Panc1 (cell line): ENCODE data around the gene SCG3. TPM values are rescaled to one million over a fixed set of nuclear protein-coding genes. Genes with fewer than 3 reads are reported as not detected.

Experiments used
- ATAC-seq: fragments of 200-7000 bp; cut with Tn5 transposase; 2 replicates; pipeline ENCODE4 v1.9.1; 2020; ENCODE audit warnings: mild to moderate bottlenecking, moderate library complexity
- BruUV-seq: library from RNA; stranded (reverse); fragments of 400-500 nt; replicated peaks from 2 replicates; lab custom pipeline; 2021; lab: Mats Ljungman, UMichigan
- CTCF ChIA-PET: fragments of 300-600 bp; sonication (Branson Sonifier 250); formaldehyde crosslinking; loops from one replicate; lab custom pipeline; 2022; ENCODE audit warnings: antibody characterized with exemption; lab: Charles Lee
- POLR2A ChIA-PET: fragments of 300-600 bp; sonication (Branson Sonifier 250); formaldehyde crosslinking; loops from one replicate; lab custom pipeline; 2022; ENCODE audit warnings: antibody characterized with exemption; lab: Charles Lee
- DNase-seq: peaks from one replicate; pipeline ENCODE4 v3.0.0-alpha.2; 2010; ENCODE audit warnings: low read depth, low spot score
- H3K27ac ChIP-seq: 2 replicates; pipeline ENCODE4 v1.5.1; 2011; ENCODE audit warnings: mild to moderate bottlenecking, low read length, inconsistent platforms
- H3K27me3 ChIP-seq: fragments of 200-500 bp; sonication (Bioruptor generic); 2 replicates; pipeline ENCODE4 v1.6.0; 2014; ENCODE audit warnings: low read length, inconsistent platforms; ENCODE audit not compliant: control insufficient read depth, insufficient read depth
- H3K36me3 ChIP-seq: fragments of 200-500 bp; sonication (Bioruptor generic); 2 replicates; pipeline ENCODE4 v1.5.1; 2014; ENCODE audit warnings: inconsistent platforms, mild to moderate bottlenecking, low read length, moderate library complexity; ENCODE audit not compliant: control insufficient read depth, insufficient read depth
- H3K4me1 ChIP-seq: 2 replicates; pipeline ENCODE4 v1.5.1; 2011; ENCODE audit warnings: inconsistent platforms, mild to moderate bottlenecking, low read length, moderate library complexity; ENCODE audit not compliant: control insufficient read depth, insufficient read depth
- H3K4me3 ChIP-seq, 2 experiments: 2 replicates each; pipeline ENCODE4 v1.5.1; 2011 to 2012; ENCODE audit warnings: low read depth in 2 of 2, low read length in 2 of 2, mild to moderate bottlenecking in 2 of 2, inconsistent platforms in 1 of 2, moderate library complexity in 1 of 2
- H3K9me3 ChIP-seq: fragments of 200-500 bp; sonication (Bioruptor generic); 2 replicates; pipeline ENCODE4 v1.5.1; 2014; ENCODE audit warnings: low read depth, mild to moderate bottlenecking, inconsistent platforms, low read length, moderate library complexity; ENCODE audit not compliant: control insufficient read depth, insufficient read depth
- POLR2AphosphoS5 ChIP-seq: IDR thresholded peaks from 2 replicates; pipeline ENCODE4 v1.6.1; 2012; ENCODE audit warnings: mild to moderate bottlenecking, low read depth, low read length, moderate library complexity
- SIN3A ChIP-seq: IDR thresholded peaks from 2 replicates; pipeline ENCODE4 v1.6.1; 2012; ENCODE audit warnings: low read depth, mild to moderate bottlenecking, low read length, moderate library complexity, borderline replicate concordance; ENCODE audit not compliant: insufficient read depth
- TCF7L2 ChIP-seq: IDR thresholded peaks from 2 replicates; pipeline ENCODE4 v1.6.1; 2011; ENCODE audit warnings: mild to moderate bottlenecking, low read depth, low read length, inconsistent platforms
- in situ Hi-C: cut with HindIII; loops from 2 replicates; pipeline ENCODE4 v1.10.0; 2016; ENCODE audit warnings: low sequenced_read_pairs, low pct_unique_long_range_greater_than_20kb
- intact Hi-C: fragments of 100-400 bp; cut with micrococcal nuclease; formaldehyde crosslinking; loops from one replicate; pipeline ENCODE4 v1.10.0; 2022; ENCODE audit not compliant: unreplicated experiment
- total RNA-seq: library from RNA; stranded (reverse); gene quantifications from one replicate; pipeline ENCODE4 v1.2.1, GENCODE V29; 2021; ENCODE audit not compliant: unreplicated experiment
- TF ChIP-seq, protein P1 (sequence below): fragments of 450-650 bp; IDR thresholded peaks from 2 replicates; pipeline ENCODE4 v1.5.1; 2017; ENCODE audit warnings: mild to moderate bottlenecking
- TF ChIP-seq, protein P2 (sequence below), 2 experiments: IDR thresholded peaks; 2 replicates each; pipeline ENCODE4 v1.6.1; 2011 to 2012; ENCODE audit warnings: low read depth in 2 of 2, control low read depth in 1 of 2, low read length in 1 of 2, mild to moderate bottlenecking in 1 of 2, moderate library complexity in 1 of 2; ENCODE audit not compliant: insufficient read depth in 1 of 2

SCG3 gene
- total RNA-seq, 1 experiment from 2014 or later = 0.62 TPM

DNA sequence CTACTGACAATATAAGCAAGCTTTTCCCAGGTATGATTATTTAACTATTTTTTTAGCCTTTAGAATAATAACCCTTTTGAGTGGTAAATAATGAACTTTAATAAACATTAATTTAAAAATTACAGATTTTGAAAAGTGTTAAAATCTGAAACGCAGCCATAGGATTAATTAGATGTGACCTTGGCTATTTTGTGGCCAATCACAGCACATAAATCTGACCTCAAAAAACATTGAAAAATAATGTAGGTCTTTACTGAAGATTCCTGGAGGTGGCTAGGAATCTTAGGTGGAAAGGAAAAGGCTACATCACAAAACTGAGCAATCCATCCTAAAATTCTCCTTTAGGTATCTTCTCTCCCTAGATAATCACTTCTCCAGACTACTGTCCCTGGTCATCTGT is 18.1 kb downstream of the SCG3 start:
- DNase-seq (no peak), ATAC-seq (no peak)
- TF ChIP-seq SIN3A = no peak
- TF ChIP-seq, protein P1, sequence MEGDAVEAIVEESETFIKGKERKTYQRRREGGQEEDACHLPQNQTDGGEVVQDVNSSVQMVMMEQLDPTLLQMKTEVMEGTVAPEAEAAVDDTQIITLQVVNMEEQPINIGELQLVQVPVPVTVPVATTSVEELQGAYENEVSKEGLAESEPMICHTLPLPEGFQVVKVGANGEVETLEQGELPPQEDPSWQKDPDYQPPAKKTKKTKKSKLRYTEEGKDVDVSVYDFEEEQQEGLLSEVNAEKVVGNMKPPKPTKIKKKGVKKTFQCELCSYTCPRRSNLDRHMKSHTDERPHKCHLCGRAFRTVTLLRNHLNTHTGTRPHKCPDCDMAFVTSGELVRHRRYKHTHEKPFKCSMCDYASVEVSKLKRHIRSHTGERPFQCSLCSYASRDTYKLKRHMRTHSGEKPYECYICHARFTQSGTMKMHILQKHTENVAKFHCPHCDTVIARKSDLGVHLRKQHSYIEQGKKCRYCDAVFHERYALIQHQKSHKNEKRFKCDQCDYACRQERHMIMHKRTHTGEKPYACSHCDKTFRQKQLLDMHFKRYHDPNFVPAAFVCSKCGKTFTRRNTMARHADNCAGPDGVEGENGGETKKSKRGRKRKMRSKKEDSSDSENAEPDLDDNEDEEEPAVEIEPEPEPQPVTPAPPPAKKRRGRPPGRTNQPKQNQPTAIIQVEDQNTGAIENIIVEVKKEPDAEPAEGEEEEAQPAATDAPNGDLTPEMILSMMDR = no peak
- TF ChIP-seq TCF7L2 = no peak
- no peak for TF ChIP-seq POLR2AphosphoS5
- TF ChIP-seq, protein P2, sequence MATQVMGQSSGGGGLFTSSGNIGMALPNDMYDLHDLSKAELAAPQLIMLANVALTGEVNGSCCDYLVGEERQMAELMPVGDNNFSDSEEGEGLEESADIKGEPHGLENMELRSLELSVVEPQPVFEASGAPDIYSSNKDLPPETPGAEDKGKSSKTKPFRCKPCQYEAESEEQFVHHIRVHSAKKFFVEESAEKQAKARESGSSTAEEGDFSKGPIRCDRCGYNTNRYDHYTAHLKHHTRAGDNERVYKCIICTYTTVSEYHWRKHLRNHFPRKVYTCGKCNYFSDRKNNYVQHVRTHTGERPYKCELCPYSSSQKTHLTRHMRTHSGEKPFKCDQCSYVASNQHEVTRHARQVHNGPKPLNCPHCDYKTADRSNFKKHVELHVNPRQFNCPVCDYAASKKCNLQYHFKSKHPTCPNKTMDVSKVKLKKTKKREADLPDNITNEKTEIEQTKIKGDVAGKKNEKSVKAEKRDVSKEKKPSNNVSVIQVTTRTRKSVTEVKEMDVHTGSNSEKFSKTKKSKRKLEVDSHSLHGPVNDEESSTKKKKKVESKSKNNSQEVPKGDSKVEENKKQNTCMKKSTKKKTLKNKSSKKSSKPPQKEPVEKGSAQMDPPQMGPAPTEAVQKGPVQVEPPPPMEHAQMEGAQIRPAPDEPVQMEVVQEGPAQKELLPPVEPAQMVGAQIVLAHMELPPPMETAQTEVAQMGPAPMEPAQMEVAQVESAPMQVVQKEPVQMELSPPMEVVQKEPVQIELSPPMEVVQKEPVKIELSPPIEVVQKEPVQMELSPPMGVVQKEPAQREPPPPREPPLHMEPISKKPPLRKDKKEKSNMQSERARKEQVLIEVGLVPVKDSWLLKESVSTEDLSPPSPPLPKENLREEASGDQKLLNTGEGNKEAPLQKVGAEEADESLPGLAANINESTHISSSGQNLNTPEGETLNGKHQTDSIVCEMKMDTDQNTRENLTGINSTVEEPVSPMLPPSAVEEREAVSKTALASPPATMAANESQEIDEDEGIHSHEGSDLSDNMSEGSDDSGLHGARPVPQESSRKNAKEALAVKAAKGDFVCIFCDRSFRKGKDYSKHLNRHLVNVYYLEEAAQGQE (IDR thresholded peaks at IDR 0.05; ENCODE audit: insufficient read depth in 1 of 2, low read depth in 2 of 2, low read length in 1 of 2) = no peak
- ChIA-PET POLR2A (no interaction called here), CTCF (interaction anchor here (0.8 kb wide), 1 partner anchor 299 kb away, joined by 3 read pairs; no protein-coding TSS in a partner anchor)
- Histone ChIP-seq H3K9me3 (no peaks in the 10 kb centered on the region), H3K27ac (no peak overlapping the region), H3K36me3 (no peaks in the 10 kb centered on the region), H3K4me1 (no peaks in the 10 kb centered on the region), H3K27me3 (peaks cover 36% of the 10 kb centered on the region), H3K4me3 (no peak overlapping the region)
- in situ Hi-C loops = no loop called here
- no TSS peak for BruUV-seq
- intact Hi-C loops = no loop called here

DNA sequence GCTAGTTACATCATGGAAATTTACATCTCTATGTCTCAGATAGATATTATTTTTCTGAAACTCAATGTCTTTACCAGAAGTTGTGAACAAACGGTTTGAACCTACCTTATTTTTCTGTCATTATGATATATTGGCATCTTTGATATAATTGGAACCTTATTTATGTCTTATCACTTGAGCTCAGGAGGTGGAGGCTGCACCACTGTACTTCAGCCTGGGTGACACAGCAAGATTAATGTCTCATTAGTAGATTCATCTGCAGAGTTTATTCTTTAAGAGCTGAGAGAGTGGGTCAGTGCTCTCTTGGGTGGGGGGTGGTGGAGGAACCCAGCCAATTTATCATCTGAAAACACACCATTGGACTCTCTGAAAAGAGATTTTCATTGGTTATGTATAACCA is 21.4 kb downstream of the SCG3 start:
- TF ChIP-seq SIN3A (no peak), POLR2AphosphoS5 (no peak)
- Histone ChIP-seq H3K9me3 (no peaks in the 10 kb centered on the region), H3K4me3 (no peak overlapping the region), H3K36me3 (no peaks in the 10 kb centered on the region), H3K4me1 (no peaks in the 10 kb centered on the region), H3K27ac (no peak overlapping the region), H3K27me3 (peaks cover 36% of the 10 kb centered on the region)
- no peak for ATAC-seq
- no peak for DNase-seq
- no TSS peak for BruUV-seq
- in situ Hi-C loops = no loop called here
- intact Hi-C loops = no loop called here
- POLR2A ChIA-PET = interaction anchor here (0.6 kb wide), 1 partner anchor 35 kb away, joined by 3 read pairs; the partner anchor contains the start of gene LYSMD2
- CTCF ChIA-PET = no interaction called here

DNA sequence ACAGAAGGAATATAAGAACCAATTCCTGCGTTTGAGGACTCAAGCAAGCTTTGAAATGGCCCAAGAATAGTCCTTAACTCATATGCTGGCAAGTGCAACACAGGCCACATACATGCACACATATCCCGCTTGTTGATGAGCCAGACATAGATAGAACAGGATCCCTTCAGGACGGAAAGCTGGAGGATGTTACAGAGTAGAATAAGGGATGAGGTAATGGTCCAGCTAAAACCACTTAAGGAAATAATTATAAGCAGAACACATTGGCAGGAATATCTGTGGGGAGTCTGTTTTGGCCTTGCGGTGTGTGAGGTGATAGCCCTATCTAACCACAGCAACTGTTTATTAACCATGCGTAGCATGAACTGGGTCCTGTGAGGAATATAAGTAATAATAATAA is 25.0 kb downstream of the SCG3 start:
- Histone ChIP-seq H3K27me3 (peaks cover 8% of the 10 kb centered on the region; the same call in 1 of the 2 replicates), H3K36me3 (no peaks in the 10 kb centered on the region), H3K27ac (no peak overlapping the region), H3K4me3 (no peak overlapping the region), H3K4me1 (no peaks in the 10 kb centered on the region), H3K9me3 (no peaks in the 10 kb centered on the region)
- ATAC-seq = no peak
- POLR2A ChIA-PET = no interaction called here
- in situ Hi-C loops (no loop called here), intact Hi-C loops (no loop called here)
- no TSS peak for BruUV-seq
- CTCF ChIA-PET = interaction anchor here (0.5 to 1.8 kb wide), 2 partner anchors 70 to 257 kb away, joined by 5 to 6 read pairs; no protein-coding TSS in a partner anchor
- DNase-seq = no peak
- TF ChIP-seq, protein P2 (IDR thresholded peaks at IDR 0.05; ENCODE audit: insufficient read depth in 1 of 2, low read depth in 2 of 2, low read length in 1 of 2) = no peak
- TF ChIP-seq POLR2AphosphoS5 (no peak), TCF7L2 (no peak), SIN3A (no peak)
- TF ChIP-seq, protein P1 = no peak
